ENCODE data around the gene TIMP3.

DNA sequence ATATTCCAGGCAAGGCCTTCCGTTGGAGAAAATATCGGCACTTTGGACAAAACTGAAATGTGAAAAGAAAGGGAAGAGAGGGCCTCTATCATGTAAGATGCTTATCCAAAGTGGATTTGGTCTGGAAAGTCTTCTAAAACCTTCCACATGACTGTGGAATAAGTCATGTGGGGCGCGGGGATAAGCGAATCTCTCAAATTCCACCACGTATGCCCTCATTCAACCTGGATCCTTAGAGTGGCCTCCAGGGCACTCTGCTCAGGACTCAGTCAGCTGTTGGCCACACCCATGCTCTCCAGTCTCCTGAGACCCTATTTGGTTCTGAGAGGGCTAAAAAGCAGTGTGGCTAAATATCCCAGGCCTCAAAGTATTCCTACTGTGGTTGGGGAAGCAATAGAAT lies 2.0 kb upstream of the TIMP3 start:
- TF ChIP-seq, protein P1, sequence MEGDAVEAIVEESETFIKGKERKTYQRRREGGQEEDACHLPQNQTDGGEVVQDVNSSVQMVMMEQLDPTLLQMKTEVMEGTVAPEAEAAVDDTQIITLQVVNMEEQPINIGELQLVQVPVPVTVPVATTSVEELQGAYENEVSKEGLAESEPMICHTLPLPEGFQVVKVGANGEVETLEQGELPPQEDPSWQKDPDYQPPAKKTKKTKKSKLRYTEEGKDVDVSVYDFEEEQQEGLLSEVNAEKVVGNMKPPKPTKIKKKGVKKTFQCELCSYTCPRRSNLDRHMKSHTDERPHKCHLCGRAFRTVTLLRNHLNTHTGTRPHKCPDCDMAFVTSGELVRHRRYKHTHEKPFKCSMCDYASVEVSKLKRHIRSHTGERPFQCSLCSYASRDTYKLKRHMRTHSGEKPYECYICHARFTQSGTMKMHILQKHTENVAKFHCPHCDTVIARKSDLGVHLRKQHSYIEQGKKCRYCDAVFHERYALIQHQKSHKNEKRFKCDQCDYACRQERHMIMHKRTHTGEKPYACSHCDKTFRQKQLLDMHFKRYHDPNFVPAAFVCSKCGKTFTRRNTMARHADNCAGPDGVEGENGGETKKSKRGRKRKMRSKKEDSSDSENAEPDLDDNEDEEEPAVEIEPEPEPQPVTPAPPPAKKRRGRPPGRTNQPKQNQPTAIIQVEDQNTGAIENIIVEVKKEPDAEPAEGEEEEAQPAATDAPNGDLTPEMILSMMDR (IDR thresholded peaks at IDR 0.05), result no peak
- no peak for TF ChIP-seq POLR2A (IDR thresholded peaks at IDR 0.05)

Data from lower leg skin (tissue), 3 donors.